KMS-11 (cell line): ENCODE results near the gene PCSK5.

Experiments used
- H2AFZ ChIP-seq: fragments of 200-600 bp; sonication (generic); 2 replicates; pipeline ENCODE4 v1.6.1; 2016; ENCODE audit warnings: antibody characterized with exemption, mixed run types, low read depth
- H3K27ac ChIP-seq: fragments of 200-600 bp; sonication (generic); 2 replicates; pipeline ENCODE4 v1.6.1; 2016; ENCODE audit warnings: mild to moderate bottlenecking, mixed run types
- H3K27me3 ChIP-seq: fragments of 200-600 bp; sonication (generic); 2 replicates; pipeline ENCODE4 v1.6.1; 2017; ENCODE audit warnings: mild to moderate bottlenecking, low read depth, mixed run types, moderate library complexity; ENCODE audit not compliant: insufficient read depth
- H3K36me3 ChIP-seq: fragments of 200-600 bp; sonication (generic); 2 replicates; pipeline ENCODE4 v1.6.1; 2017; ENCODE audit warnings: mild to moderate bottlenecking, mixed run types; ENCODE audit not compliant: insufficient read depth
- H3K4me1 ChIP-seq: fragments of 200-600 bp; sonication (generic); 2 replicates; pipeline ENCODE4 v1.6.1; 2016; ENCODE audit warnings: mild to moderate bottlenecking, low read depth, mixed run types; ENCODE audit not compliant: poor library complexity, severe bottlenecking
- H3K4me2 ChIP-seq: fragments of 200-600 bp; sonication (generic); 2 replicates; pipeline ENCODE4 v1.7.0; 2016; ENCODE audit warnings: mild to moderate bottlenecking, mixed run types
- H3K4me3 ChIP-seq: fragments of 200-600 bp; sonication (generic); IDR thresholded peaks from 2 replicates; pipeline ENCODE4 v1.6.1; 2017; ENCODE audit warnings: low read depth, low read length, mixed read lengths; ENCODE audit not compliant: insufficient read depth
- H3K79me2 ChIP-seq: fragments of 200-600 bp; sonication (generic); 2 replicates; pipeline ENCODE4 v1.6.1; 2016; ENCODE audit warnings: low read depth, mixed run types; ENCODE audit not compliant: insufficient read depth
- H3K9ac ChIP-seq: fragments of 200-600 bp; sonication (generic); 2 replicates; pipeline ENCODE4 v1.6.1; 2016; ENCODE audit warnings: mild to moderate bottlenecking, mixed run types
- H4K20me1 ChIP-seq: fragments of 200-600 bp; sonication (generic); 2 replicates; pipeline ENCODE4 v1.6.1; 2016; ENCODE audit warnings: mild to moderate bottlenecking, mixed run types; ENCODE audit not compliant: insufficient read depth
- TF ChIP-seq, protein P1 (sequence below): fragments of 200-600 bp; sonication (generic); conservative IDR thresholded peaks from 2 replicates; pipeline ENCODE4 v1.6.1; 2017; ENCODE audit warnings: low read depth, mild to moderate bottlenecking, antibody characterized with exemption, low read length, moderate library complexity, mixed read lengths

PCSK5 gene

GRCh38 chr9:76188905-76189304, 298.4 kb downstream of the PCSK5 start:
- Histone ChIP-seq H3K9ac (no peak overlapping the region), H4K20me1 (no peaks in the 10 kb centered on the region), H3K27me3 (no peaks in the 10 kb centered on the region), H3K79me2 (no peaks in the 10 kb centered on the region), H3K4me1 (no peaks in the 10 kb centered on the region), H3K27ac (no peak overlapping the region), H3K4me3 (no peak overlapping the region), H3K4me2 (no peak overlapping the region), H3K36me3 (no peaks in the 10 kb centered on the region), H2AFZ (no peak overlapping the region)
- TF ChIP-seq, protein P1, sequence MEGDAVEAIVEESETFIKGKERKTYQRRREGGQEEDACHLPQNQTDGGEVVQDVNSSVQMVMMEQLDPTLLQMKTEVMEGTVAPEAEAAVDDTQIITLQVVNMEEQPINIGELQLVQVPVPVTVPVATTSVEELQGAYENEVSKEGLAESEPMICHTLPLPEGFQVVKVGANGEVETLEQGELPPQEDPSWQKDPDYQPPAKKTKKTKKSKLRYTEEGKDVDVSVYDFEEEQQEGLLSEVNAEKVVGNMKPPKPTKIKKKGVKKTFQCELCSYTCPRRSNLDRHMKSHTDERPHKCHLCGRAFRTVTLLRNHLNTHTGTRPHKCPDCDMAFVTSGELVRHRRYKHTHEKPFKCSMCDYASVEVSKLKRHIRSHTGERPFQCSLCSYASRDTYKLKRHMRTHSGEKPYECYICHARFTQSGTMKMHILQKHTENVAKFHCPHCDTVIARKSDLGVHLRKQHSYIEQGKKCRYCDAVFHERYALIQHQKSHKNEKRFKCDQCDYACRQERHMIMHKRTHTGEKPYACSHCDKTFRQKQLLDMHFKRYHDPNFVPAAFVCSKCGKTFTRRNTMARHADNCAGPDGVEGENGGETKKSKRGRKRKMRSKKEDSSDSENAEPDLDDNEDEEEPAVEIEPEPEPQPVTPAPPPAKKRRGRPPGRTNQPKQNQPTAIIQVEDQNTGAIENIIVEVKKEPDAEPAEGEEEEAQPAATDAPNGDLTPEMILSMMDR = no peak

DNA sequence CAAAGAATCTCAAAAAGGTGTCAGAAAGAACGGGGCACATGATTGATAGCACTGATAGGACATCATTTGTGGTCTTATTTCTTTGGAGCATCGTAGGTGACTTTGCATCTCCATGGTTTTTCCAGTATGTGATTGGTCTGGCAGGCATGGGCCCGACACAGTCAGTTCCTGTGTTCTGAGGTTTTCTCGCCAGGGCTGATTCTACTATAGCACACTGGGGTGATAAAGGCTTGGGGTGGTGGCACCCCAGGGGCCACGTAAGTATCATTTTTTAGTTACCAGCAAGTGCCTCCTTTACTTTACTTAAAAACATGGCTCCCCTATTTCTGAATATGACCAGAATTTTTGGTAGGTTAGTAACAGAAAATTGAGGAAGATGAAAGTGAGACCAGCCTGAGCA, 301.0 kb downstream of the PCSK5 start:
- no peaks in the 10 kb centered on the region for H3K4me1 ChIP-seq
- H3K9ac ChIP-seq = no peak overlapping the region
- no peak overlapping the region for H3K4me2 ChIP-seq
- TF ChIP-seq, protein P1 = no peak
- H3K36me3 ChIP-seq = no peaks in the 10 kb centered on the region
- no peaks in the 10 kb centered on the region for H3K27me3 ChIP-seq
- no peak overlapping the region for H3K4me3 ChIP-seq
- H4K20me1 ChIP-seq = no peaks in the 10 kb centered on the region
- H2AFZ ChIP-seq = no peak overlapping the region
- no peak overlapping the region for H3K27ac ChIP-seq
- H3K79me2 ChIP-seq = no peaks in the 10 kb centered on the region

DNA sequence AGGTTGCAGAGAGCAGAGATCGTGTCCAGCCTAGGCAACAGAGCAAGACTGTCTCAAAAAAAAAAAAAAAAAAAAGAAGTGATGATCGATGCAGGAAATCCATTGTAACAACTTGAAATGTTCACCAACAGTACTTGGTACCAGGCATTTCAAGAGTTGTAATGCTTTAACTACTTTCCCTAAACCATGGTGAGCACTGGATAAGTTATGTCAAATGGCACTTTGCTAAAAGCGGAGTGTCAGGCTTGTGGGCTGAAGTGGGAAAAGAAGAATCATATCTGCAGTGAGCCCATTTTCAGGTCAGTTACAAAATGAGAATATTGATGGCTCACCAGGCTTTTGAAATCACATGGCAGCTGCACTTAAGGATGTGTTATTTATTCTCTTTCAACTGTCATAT, 301.5 kb downstream of the PCSK5 start:
- Histone ChIP-seq H3K27me3 (no peaks in the 10 kb centered on the region), H2AFZ (no peak overlapping the region), H3K36me3 (no peaks in the 10 kb centered on the region), H3K4me3 (no peak overlapping the region), H4K20me1 (no peaks in the 10 kb centered on the region), H3K4me1 (no peaks in the 10 kb centered on the region), H3K79me2 (no peaks in the 10 kb centered on the region), H3K27ac (no peak overlapping the region), H3K9ac (no peak overlapping the region), H3K4me2 (no peak overlapping the region)
- TF ChIP-seq, protein P1 = no peak

- H3K4me2 ChIP-seq = no peak overlapping the region
- H3K27me3 ChIP-seq = no peaks in the 10 kb centered on the region
- no peaks in the 10 kb centered on the region for H3K36me3 ChIP-seq
- TF ChIP-seq, protein P1 = no peak
- no peak overlapping the region for H2AFZ ChIP-seq
- H3K4me1 ChIP-seq = no peaks in the 10 kb centered on the region
- H4K20me1 ChIP-seq = no peaks in the 10 kb centered on the region
- no peaks in the 10 kb centered on the region for H3K79me2 ChIP-seq
- no peak overlapping the region for H3K27ac ChIP-seq
- no peak overlapping the region for H3K4me3 ChIP-seq
- H3K9ac ChIP-seq = no peak overlapping the region
Measured at GRCh38 chr9:76194896-76195295, 304.4 kb downstream of the PCSK5 start.

- Histone ChIP-seq H3K4me3 (no peak overlapping the region), H3K27ac (no peak overlapping the region), H3K79me2 (no peaks in the 10 kb centered on the region), H3K36me3 (no peaks in the 10 kb centered on the region), H3K27me3 (no peaks in the 10 kb centered on the region), H4K20me1 (no peaks in the 10 kb centered on the region), H2AFZ (no peak overlapping the region), H3K9ac (no peak overlapping the region), H3K4me1 (no peaks in the 10 kb centered on the region), H3K4me2 (no peak overlapping the region)
- TF ChIP-seq, protein P1 = no peak
Measured at GRCh38 chr9:76198336-76198735, 307.9 kb downstream of the PCSK5 start.
